ENCODE data around the gene MED12L.

DNA sequence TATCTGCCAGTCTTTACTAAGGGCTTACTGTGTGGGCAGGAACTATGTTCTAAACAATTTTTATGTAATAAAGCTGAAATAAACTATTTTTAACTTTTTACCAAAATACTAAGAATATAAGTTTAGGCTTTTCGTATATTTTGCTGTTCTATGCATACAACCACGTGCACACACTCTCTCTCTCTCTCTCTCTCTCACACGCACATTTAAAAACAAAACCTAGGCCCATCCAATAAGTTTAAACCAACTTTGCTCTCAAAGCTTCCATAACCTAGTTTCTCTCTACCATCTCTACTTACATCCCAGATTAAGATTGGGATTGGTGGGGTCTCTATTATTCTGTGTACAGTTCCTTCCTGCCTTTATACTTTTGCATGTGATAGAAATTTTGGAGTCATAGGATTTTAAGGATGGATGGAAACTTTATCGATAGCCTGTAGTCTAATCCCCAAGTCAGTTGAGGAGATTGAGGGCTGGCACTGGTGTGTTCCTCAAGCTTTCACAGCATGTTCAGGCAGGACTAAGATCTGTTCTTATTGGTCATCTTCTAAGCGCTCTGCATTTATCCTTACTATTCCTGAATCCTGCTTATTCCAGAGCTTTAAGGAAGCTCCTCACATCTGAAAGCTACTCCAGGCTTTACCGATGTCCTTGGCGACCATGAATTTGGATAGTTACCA lies 115.7 kb downstream of the MED12L start:
- TF ChIP-seq, protein P1, sequence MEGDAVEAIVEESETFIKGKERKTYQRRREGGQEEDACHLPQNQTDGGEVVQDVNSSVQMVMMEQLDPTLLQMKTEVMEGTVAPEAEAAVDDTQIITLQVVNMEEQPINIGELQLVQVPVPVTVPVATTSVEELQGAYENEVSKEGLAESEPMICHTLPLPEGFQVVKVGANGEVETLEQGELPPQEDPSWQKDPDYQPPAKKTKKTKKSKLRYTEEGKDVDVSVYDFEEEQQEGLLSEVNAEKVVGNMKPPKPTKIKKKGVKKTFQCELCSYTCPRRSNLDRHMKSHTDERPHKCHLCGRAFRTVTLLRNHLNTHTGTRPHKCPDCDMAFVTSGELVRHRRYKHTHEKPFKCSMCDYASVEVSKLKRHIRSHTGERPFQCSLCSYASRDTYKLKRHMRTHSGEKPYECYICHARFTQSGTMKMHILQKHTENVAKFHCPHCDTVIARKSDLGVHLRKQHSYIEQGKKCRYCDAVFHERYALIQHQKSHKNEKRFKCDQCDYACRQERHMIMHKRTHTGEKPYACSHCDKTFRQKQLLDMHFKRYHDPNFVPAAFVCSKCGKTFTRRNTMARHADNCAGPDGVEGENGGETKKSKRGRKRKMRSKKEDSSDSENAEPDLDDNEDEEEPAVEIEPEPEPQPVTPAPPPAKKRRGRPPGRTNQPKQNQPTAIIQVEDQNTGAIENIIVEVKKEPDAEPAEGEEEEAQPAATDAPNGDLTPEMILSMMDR (IDR thresholded peaks at IDR 0.05), result no peak
- TF ChIP-seq POLR2A (IDR thresholded peaks at IDR 0.05), result no peak
